ENCODE results near the gene FAM111A.
A peak's percentile ranks its signal among the peaks of the same experiment; 100 is the strongest.

Gene FAM111A

GRCh38 chr11:59138643-59139042 lies 4.0 kb upstream of the FAM111A start:
- intact Hi-C loops (cut with DNase I): loop anchor here (5.0 kb wide), 1 partner anchor 86 kb away; no protein-coding TSS in a partner anchor
- DNase-seq: no peak

GRCh38 chr11:59141191-59141590 lies 1.5 kb upstream of the FAM111A start:
- intact Hi-C loops (cut with DNase I): no loop called here
- DNase-seq: no peak

- intact Hi-C loops (cut with DNase I): no loop called here
- DNase-seq: no peak
These were observed 789 bp upstream of the FAM111A start for GRCh38 chr11:59141673-59142460.

- intact Hi-C loops (cut with DNase I): no loop called here
- no peak for DNase-seq
These were observed 1.4 kb downstream of the FAM111A start for GRCh38 chr11:59144096-59144495.

- DNase-seq: peak in 9 of 10 donors; percentile 22 to 90 (median 48)
- intact Hi-C loops (cut with DNase I): no loop called here
These were observed 2.1 kb downstream of the FAM111A start for GRCh38 chr11:59144579-59145345.

GRCh38 chr11:59145534-59145933 lies 2.9 kb downstream of the FAM111A start:
- DNase-seq: no peak
- intact Hi-C loops (cut with DNase I): no loop called here

- intact Hi-C loops (cut with DNase I): no loop called here
These were observed 9.1 kb downstream of the FAM111A start for GRCh38 chr11:59151761-59152160.

GRCh38 chr11:59152312-59152951 lies 9.8 kb downstream of the FAM111A start:
- no peak for DNase-seq
- intact Hi-C loops (cut with DNase I): no loop called here

More at GRCh38 chr11:59151761-59152160, 9.1 kb downstream of the FAM111A start:
- DNase-seq: no peak

- intact Hi-C loops (cut with DNase I): loop anchor here (5.0 kb wide), 1 partner anchor 47 kb away; the partner anchor contains the start of gene FAM111B
- no peak for DNase-seq
These were observed 12.0 kb downstream of the FAM111A start for GRCh38 chr11:59154610-59155009.

GRCh38 chr11:59157433-59157832 lies 14.8 kb downstream of the FAM111A start:
- no peak for DNase-seq
- intact Hi-C loops (cut with DNase I): loop anchor here (5.0 kb wide), 1 partner anchor 50 kb away; the partner anchor contains the start of gene FAM111B

GRCh38 chr11:59158206-59159068 lies 15.8 kb downstream of the FAM111A start:
- intact Hi-C loops (cut with DNase I): loop anchor here (2.0 to 5.0 kb wide), 2 partner anchors 51 to 106 kb away; partner anchors contain the start of gene FAM111B
- DNase-seq: peak in 5 of 10 donors; percentile 51 to 87 (median 61)

GRCh38 chr11:59164028-59164427 lies 21.4 kb downstream of the FAM111A start:
- DNase-seq: no peak
- intact Hi-C loops (cut with DNase I): no loop called here

- peak; percentile 87 to 99 (median 94) for DNase-seq
- intact Hi-C loops (cut with DNase I): loop anchor here (1.0 kb wide), 2 partner anchors 37 to 113 kb away; no protein-coding TSS in a partner anchor
These were observed 29.1 kb downstream of the FAM111A start, which contains the start of gene DTX4 for GRCh38 chr11:59171508-59172322. DTX4 (plus strand) TSS chr11:59172132; CDS start chr11:59172596, 464 bp downstream.

- DNase-seq: peak in 4 of 10 donors; percentile 43 to 87 (median 80)
- intact Hi-C loops (cut with DNase I): no loop called here
These were observed 29.9 kb downstream of the FAM111A start for GRCh38 chr11:59172345-59173079.

- intact Hi-C loops (cut with DNase I): no loop called here
- peak in 8 of 10 donors; percentile 36 to 91 (median 50) for DNase-seq
These were observed 30.7 kb downstream of the FAM111A start for GRCh38 chr11:59173080-59173963.

GRCh38 chr11:59173964-59174663 lies 31.5 kb downstream of the FAM111A start:
- intact Hi-C loops (cut with DNase I): no loop called here
- no peak for DNase-seq

Data from posterior cingulate gyrus (tissue), 11 donors.